Fibroblast of the aortic adventitia (primary cell): Measurements from ENCODE around the gene COX14. TPM values are rescaled to one million over a fixed set of nuclear protein-coding genes. Genes with fewer than 3 reads are reported as not detected.
"Not testable (repeated sequence)": the region's sequence is repeated elsewhere in the genome, so short reads cannot be mapped to it uniquely, and the experiment has no call there.

Experiments used
- DNase-seq: peaks from one replicate; pipeline ENCODE4 v3.0.0-alpha.2; 2010; ENCODE audit warnings: low read depth
- H3K4me3 ChIP-seq: 2 replicates; pipeline ENCODE4 v1.5.1; 2011; ENCODE audit warnings: low read depth, mild to moderate bottlenecking, control low read depth, low read length, moderate library complexity
- total RNA-seq: library from RNA; depleted of rRNA; stranded (reverse); fragments of >200 nt; gene quantifications from 2 replicates; pipeline ENCODE4 v1.2.3, GENCODE V29; 2012; ENCODE audit warnings: low replicate concordance
- TF ChIP-seq, protein P1 (sequence below): IDR thresholded peaks from 2 replicates; pipeline ENCODE4 v1.5.1; 2011; ENCODE audit warnings: mild to moderate bottlenecking, low read length, control low read depth, inconsistent platforms; ENCODE audit not compliant: insufficient read depth

Gene COX14
- total RNA-seq, 1 donor = 36.4 TPM

GRCh38 chr12:50151047-50151687 is 39.1 kb downstream of the COX14 start:
- no peak overlapping the region for H3K4me3 ChIP-seq
- TF ChIP-seq, protein P1, sequence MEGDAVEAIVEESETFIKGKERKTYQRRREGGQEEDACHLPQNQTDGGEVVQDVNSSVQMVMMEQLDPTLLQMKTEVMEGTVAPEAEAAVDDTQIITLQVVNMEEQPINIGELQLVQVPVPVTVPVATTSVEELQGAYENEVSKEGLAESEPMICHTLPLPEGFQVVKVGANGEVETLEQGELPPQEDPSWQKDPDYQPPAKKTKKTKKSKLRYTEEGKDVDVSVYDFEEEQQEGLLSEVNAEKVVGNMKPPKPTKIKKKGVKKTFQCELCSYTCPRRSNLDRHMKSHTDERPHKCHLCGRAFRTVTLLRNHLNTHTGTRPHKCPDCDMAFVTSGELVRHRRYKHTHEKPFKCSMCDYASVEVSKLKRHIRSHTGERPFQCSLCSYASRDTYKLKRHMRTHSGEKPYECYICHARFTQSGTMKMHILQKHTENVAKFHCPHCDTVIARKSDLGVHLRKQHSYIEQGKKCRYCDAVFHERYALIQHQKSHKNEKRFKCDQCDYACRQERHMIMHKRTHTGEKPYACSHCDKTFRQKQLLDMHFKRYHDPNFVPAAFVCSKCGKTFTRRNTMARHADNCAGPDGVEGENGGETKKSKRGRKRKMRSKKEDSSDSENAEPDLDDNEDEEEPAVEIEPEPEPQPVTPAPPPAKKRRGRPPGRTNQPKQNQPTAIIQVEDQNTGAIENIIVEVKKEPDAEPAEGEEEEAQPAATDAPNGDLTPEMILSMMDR = no peak
- DNase-seq = peak; percentile 51

DNA sequence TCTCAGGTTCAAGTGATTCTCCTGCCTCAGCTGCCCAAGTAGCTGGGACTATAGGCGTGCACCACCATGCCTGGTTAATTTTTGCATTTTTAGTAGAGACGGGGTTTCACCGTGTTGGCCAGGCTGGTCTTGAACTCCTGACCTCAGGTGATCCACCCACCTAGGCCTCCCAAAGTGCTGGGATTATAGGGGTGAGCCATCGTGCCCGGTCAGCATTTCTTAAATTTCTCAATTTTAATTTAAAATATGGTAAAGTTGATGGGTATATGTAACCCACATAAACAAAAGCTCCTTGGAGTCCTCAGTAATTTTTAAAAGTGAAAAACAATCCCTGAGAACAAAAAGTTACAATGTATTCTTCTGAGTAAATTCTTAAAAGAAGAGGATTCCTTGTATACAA is 42.9 kb downstream of the COX14 start:
- not testable (repeated sequence) for DNase-seq, H3K4me3 ChIP-seq

DNA sequence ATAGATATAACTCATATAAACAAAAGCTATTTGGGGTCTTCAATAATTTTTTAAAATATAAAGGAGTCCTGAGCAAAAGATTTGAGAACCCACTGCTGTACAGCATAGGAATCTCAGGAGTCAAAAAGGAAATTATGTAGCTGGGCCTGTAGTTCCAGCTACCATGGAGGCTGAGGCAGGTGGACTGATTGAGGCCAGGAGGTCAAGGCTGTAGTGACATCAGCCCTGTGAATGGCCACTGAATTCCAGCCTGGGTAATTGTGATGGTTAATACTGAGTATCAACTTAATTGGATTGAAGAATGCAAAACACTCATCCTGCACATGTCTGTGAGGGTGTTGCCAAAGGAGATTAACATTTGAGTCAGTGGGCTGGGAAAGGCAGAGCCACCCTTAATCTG is 44.6 kb downstream of the COX14 start:
- no peak overlapping the region for H3K4me3 ChIP-seq
- TF ChIP-seq, protein P1 = no peak

DNA sequence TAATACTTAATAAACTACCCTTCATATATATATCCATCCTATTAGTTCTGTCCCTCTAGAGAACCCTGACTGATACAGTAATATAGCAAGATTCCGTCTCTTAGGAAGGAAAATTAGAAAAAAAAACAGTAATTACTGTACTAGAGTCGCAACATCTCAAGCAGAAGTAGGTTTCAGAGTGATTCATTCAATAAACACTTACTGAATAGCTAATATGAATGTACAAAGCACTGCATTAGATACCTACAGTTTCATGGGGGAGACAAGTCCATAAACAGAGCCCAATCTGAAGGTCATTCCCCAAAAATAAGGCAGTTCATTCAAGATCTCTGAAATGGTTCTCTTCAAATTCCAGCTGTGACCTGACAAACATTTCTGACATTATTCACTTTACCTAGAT is 45.2 kb downstream of the COX14 start:
- no peak for DNase-seq
- H3K4me3 ChIP-seq = no peak overlapping the region
- TF ChIP-seq, protein P1 = no peak

More for the DNA sequence above, 44.6 kb downstream of the COX14 start:
- DNase-seq = no peak

DNA sequence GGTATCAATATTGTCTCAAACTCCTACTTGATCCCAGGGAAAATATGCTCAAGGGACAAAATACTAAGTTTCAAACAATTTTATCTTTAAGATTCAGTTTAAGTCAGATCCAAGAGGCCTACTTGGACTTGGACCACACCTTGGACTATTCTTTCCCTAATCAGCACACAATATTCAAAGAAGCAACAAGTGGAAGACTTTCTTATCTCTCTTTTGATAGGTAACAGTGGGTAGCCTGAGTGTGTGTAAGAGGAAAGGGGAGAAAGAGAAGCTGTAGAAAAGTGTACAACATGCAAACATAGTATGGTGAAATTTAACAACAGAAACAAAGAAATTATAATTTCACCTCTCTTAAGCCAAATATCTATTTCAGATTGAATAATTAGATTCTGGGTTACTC is 48.6 kb downstream of the COX14 start:
- no peak overlapping the region for H3K4me3 ChIP-seq
- TF ChIP-seq, protein P1 = no peak
- no peak for DNase-seq

DNA sequence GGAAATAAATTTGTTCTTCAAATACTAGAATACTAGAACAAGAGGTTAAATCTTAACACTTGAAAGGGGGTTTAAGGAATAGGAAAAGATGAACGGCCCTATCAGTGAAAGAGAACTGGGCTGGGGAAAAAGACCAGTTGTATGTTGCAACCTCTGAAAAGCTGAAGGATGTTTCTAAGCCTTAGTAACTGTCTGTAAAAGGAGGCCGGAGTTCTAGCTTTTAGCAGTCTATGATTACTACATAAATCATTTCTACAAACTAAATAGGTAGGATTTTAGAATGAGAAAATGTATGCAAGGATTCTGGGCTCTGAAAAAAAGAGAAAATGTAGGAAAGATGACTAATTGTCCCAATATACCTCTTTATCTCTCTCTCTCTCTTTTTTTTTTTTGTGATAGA is 50.2 kb downstream of the COX14 start:
- no peak overlapping the region for H3K4me3 ChIP-seq
- peak; percentile 62 for DNase-seq
- TF ChIP-seq, protein P1 = no peak

- TF ChIP-seq, protein P1 = no peak
- H3K4me3 ChIP-seq = no peak overlapping the region
- no peak for DNase-seq
These were observed 52.9 kb downstream of the COX14 start for GRCh38 chr12:50164963-50165362.
